ENCODE results near the gene TERT.

TERT gene

DNA sequence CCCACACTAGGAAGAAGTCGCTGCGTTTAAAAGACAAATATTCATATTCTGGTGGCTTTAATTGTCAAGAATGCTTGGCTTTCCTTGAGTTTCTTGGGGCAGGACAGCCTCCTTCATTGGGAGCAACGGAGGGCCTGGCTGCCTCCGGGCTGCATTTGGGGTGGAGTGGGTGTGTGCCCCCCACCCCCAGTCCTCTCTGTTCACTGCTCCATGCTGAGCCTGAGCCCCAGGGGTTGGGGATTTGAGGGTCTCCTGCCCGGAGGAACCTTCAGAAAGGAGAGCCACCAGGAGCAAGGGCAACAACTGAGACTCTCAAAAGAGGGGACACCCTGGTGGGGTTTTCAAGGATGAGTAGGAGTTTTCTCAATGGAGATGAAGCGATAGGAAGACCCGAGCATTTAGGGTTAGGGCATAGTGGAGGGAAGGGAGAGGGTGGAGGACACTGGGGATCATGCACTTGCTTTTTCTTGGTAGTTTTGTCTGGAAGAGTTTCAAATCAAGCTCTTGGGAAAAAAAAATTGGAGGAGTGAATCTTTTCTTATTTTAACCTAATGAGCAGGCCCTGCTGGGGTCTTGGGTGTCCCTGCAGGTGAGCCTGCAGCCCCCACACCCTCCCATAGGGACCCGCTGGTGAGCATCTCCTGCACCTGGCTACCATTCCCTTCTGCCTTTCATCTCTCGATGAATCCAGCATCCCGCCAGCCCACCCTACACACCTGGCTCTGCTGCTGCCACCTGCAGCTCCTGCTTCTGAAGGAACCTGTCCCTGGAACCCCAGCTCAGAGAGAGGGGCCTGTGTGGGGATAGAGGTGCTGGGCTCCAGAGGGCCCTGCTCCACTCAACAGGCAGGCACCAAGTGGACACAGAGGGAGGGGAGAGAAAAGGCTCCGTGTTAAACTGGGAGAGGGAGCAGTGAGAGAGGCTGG, 89.3 kb downstream of the TERT start:
- no peak for FAIRE-seq
- no peak for TF ChIP-seq POLR2A (IDR thresholded peaks at IDR 0.05; ENCODE audit: low read depth, low read length)
- no peak for DNase-seq (ENCODE audit: insufficient read length, low spot score)

DNA sequence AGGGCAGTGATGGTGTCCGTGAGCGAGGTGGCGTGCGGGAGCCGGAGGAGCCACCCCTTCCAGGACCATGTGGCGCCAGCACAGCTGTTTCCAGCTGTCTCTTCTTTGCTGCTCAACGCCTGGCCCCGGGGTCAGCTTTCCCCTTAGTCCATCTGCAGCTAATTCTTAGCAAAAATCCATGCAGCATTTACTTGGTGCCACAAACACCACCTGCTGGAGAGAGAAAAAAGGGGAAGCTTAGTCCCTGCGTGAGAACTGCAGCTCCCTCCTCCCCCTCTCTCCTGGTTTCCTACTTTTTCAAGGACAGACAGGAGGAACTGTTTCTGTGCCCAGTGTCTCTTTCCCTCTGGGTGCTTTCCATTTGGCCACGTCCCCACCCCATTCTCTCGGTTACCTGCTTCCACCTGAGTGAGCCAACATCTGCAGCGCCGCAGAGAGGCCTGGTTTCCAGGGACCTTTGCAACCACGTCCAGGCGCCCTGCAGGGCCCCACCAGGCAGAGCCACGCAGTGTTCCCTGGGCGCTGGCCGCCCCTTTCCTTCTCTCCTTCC, 90.1 kb downstream of the TERT start:
- TF ChIP-seq POLR2A (IDR thresholded peaks at IDR 0.05; ENCODE audit: low read depth, low read length) = no peak
- no peak for DNase-seq (ENCODE audit: insufficient read length, low spot score)
- FAIRE-seq = no peak

DNA sequence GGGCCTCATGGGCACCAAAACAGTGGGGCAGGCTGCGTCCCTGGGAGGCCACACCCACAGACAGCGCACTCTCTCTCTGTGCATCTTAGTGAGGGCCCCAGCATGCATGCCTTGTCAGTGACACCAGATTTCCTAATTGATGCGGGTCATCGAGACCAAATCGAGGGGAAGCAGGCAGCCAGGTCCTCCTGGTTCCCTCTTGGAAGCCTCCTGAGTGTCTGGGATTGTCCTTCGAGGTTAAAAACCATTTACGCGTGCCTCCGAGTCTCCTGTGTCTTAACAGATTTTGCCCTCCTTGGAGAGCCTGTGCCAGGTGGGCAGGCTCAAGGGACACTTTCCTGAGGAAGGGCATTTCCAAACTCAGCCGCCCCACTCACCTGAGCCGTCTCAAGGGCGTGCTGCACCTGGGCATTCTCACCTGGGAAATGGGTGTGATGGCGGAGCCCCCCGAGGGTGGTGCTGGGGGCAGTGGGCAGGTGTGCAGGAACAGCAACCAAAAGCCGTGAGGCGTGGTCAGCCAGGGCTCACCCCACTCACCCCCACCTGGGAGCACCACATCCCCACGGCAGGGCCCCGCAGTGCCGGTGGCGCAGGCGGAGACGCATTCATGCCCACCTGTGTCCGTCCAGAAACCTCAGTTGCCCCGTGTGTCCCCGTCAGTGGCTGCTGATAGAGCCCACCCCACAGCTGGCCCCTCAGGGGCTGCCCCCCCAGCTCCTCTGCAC, 90.7 kb downstream of the TERT start:
- DNase-seq (ENCODE audit: insufficient read length, low spot score) (no peak), FAIRE-seq (no peak)
- no peak for TF ChIP-seq POLR2A (IDR thresholded peaks at IDR 0.05; ENCODE audit: low read depth, low read length)

DNA sequence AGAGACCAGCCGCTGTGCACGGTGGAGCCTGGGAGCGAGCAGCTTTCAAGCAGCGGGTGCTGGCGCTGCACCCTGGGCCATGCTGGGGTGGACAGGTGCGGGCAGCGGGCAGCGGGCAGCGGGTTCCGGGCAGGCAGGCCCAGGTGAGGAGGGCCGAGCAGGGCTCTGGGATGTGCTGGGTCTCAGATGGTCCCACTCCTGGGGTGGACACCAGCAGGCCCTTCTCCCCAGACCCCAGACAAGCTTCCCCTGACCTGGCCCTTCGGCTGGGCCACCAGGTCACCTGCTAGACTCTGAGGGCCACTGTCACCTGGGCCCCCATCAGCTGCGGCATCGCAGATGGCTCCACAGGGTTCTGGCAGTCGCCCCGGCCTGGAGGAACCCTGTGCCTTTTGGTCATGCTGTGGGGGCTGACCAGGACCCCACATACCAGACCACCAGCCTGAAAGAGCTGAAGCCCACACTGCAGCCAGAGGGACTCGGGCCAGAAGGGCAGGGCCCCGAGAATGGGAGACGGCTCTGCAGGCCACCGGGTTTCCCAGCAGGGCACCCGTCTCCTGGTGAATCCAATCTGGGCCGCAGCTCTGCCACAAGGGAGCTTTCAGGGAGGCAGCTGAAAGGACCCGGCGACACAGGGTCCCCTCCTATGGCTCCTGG, 91.4 kb downstream of the TERT start:
- TF ChIP-seq POLR2A (IDR thresholded peaks at IDR 0.05; ENCODE audit: low read depth, low read length) = no peak
- FAIRE-seq (no peak), DNase-seq (ENCODE audit: insufficient read length, low spot score) (no peak)

Data from H54 (cell line).